GM12878 (cell line): ENCODE data around the gene DTL. TPM values are rescaled to one million over a fixed set of nuclear protein-coding genes. Genes with fewer than 3 reads are reported as not detected.
A peak's percentile ranks its signal among the peaks of the same experiment; 100 is the strongest.

Experiments
- CUX1 ChIP-seq: IDR thresholded peaks from 2 replicates; pipeline ENCODE4 v1.6.1; 2012; ENCODE audit warnings: improper control_type of control experiment, low read depth, low read length; ENCODE audit not compliant: insufficient replicate concordance
- GABPA ChIP-seq: IDR thresholded peaks from 2 replicates; pipeline ENCODE4 v1.6.1; 2014; ENCODE audit warnings: antibody characterized with exemption, low read depth, mild to moderate bottlenecking, inconsistent platforms
- PML ChIP-seq: IDR thresholded peaks from 2 replicates; pipeline ENCODE4 v1.6.1; 2012; ENCODE audit warnings: low read length, inconsistent platforms
- TAF1 ChIP-seq: IDR thresholded peaks from 2 replicates; pipeline ENCODE4 v1.6.1; 2011; ENCODE audit warnings: mild to moderate bottlenecking, low read depth, low read length, borderline replicate concordance
- ZBTB4 ChIP-seq: fragments of 450-650 bp; formaldehyde crosslinking; IDR thresholded peaks from 2 replicates; pipeline ENCODE4 v1.4.0; 2022; ENCODE audit warnings: mild to moderate bottlenecking, moderate library complexity
- polyA plus RNA-seq, 11 experiments: library from polyadenylated mRNA; depleted of rRNA in 4 of 11; unstranded in 6 of 11; stranded (reverse) in 5 of 11; fragments of >200 nt; fragmentation: Nextera tagmentation in 4 of 11; fragmentation: Illumina TruSeq in 1 of 11; extraction: Ambion mirVana in 4 of 11; extraction: Trizol in 1 of 11; gene quantifications; 1 replicate in 1 of 11; 2 replicates in 10 of 11; pipeline versions ENCODE4 v1.2.1 to v1.2.3, GENCODE V29; 2011 to 2016; ENCODE audit warnings: inconsistent platforms in 2 of 11, missing spikeins in 2 of 11, low read depth in 1 of 11
- total RNA-seq, 4 experiments: library from RNA; depleted of rRNA in 3 of 4; stranded (reverse); fragments of >200 nt in 3 of 4; fragmentation: Illumina TruSeq in 1 of 4; extraction: Trizol in 1 of 4; gene quantifications; 2 replicates each; pipeline versions ENCODE4 v1.2.1 to v1.2.3, GENCODE V29; 2013 to 2021

DTL gene
- total and polyA plus RNA-seq, 10 of the 15 experiments (the other 5 are each of a cell fraction or from before 2014, with no cell fraction given) = 24.1 to 73.4 (median 52.2) TPM

DNA sequence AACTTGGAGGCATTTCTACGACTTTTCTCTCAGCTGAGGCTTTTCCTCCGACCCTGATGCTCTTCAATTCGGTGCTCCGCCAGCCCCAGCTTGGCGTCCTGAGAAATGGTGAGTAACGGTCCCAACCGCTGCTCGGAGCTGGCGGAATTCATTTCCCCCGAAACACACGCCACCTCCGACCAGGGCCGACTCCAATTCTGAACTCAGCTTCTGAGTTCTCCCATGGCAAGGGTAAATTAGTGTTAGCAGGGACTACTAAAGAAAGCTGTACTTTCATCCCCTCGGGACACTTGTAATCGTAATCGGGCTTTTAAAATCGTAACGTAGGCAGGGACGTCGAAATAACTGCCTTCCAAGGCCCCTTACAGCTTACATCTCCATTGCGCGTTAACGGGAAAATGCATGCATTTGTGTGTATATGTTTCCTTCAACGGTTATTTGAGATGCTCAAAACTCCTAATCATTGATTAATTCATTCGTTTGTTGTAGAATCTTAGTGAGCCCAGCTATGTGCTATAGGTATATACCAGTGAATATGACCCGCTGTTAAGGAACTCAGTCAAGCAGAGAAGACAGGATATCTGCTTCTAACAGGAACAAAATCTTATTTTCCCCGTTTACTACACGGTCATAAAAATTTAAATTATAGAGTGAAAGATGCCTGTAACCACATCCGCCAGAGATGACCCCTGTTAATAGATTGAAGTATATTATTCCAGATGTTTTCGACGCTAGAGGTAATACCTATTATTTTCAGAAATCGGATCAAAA is 472 bp downstream of the DTL start (continued):
- TF ChIP-seq GABPA (peak; percentile 32; the same call in 1 of the 2 replicates), PML (0 out of 2 replicates have a peak, but pooled peaks have one; percentile 2), ZBTB4 (0 out of 2 replicates have a peak, but pooled peaks have one; percentile 9), CUX1 (peak; percentile 1), TAF1 (0 out of 2 replicates have a peak, but pooled peaks have one; percentile 11)
